ENCODE measurements around the gene PPIL6. TPM values are rescaled to one million over a fixed set of nuclear protein-coding genes. Genes with fewer than 3 reads are reported as not detected.

PPIL6 gene
- total RNA-seq, 1 donor from 2014 or later = 4.7 TPM

- Histone ChIP-seq H3K36me3 (ENCODE audit: control insufficient read depth, insufficient read depth, low read length) (peaks cover 6% of the 10 kb centered on the region), H3K4me3 (ENCODE audit: low read depth, low read length) (no peak overlapping the region), H3K27me3 (ENCODE audit: control insufficient read depth, insufficient read depth, low read length) (no peaks in the 10 kb centered on the region)
- no peak for DNase-seq (ENCODE audit: low read depth)
- no peak for TF ChIP-seq CTCF (IDR thresholded peaks at IDR 0.05; ENCODE audit: insufficient read depth, low read length, poor library complexity, severe bottlenecking)
These were observed 31.9 kb upstream of the PPIL6 start for GRCh38 chr6:109472132-109472995.

GRCh38 chr6:109471105-109471810 lies 30.8 kb upstream of the PPIL6 start:
- DNase-seq (ENCODE audit: low read depth) = no peak
- no peak for TF ChIP-seq CTCF (IDR thresholded peaks at IDR 0.05; ENCODE audit: insufficient read depth, low read length, poor library complexity, severe bottlenecking)
- no peak overlapping the region for H3K4me3 ChIP-seq (ENCODE audit: low read depth, low read length)
- H3K27me3 ChIP-seq (ENCODE audit: control insufficient read depth, insufficient read depth, low read length) = no peaks in the 10 kb centered on the region
- peaks cover 6% of the 10 kb centered on the region for H3K36me3 ChIP-seq (ENCODE audit: control insufficient read depth, insufficient read depth, low read length)

- Histone ChIP-seq H3K4me3 (ENCODE audit: low read depth, low read length) (no peak overlapping the region), H3K27me3 (ENCODE audit: control insufficient read depth, insufficient read depth, low read length) (no peaks in the 10 kb centered on the region), H3K36me3 (ENCODE audit: control insufficient read depth, insufficient read depth, low read length) (peaks cover 4% of the 10 kb centered on the region)
- TF ChIP-seq CTCF (IDR thresholded peaks at IDR 0.05; ENCODE audit: insufficient read depth, low read length, poor library complexity, severe bottlenecking) = no peak
- DNase-seq (ENCODE audit: low read depth) = no peak
These were observed 29.3 kb upstream of the PPIL6 start for GRCh38 chr6:109469591-109470189.

- Histone ChIP-seq H3K27me3 (ENCODE audit: control insufficient read depth, insufficient read depth, low read length) (no peaks in the 10 kb centered on the region), H3K36me3 (ENCODE audit: control insufficient read depth, insufficient read depth, low read length) (peaks cover 3% of the 10 kb centered on the region), H3K4me3 (ENCODE audit: low read depth, low read length) (no peak overlapping the region)
- no peak for DNase-seq (ENCODE audit: low read depth)
- TF ChIP-seq CTCF (IDR thresholded peaks at IDR 0.05; ENCODE audit: insufficient read depth, low read length, poor library complexity, severe bottlenecking) = no peak
These were observed 27.3 kb upstream of the PPIL6 start for GRCh38 chr6:109467696-109468095.

GRCh38 chr6:109466212-109466923 lies 25.9 kb upstream of the PPIL6 start:
- Histone ChIP-seq H3K36me3 (ENCODE audit: control insufficient read depth, insufficient read depth, low read length) (no peaks in the 10 kb centered on the region), H3K27me3 (ENCODE audit: control insufficient read depth, insufficient read depth, low read length) (no peaks in the 10 kb centered on the region), H3K4me3 (ENCODE audit: low read depth, low read length) (no peak overlapping the region)
- TF ChIP-seq CTCF (IDR thresholded peaks at IDR 0.05; ENCODE audit: insufficient read depth, low read length, poor library complexity, severe bottlenecking) = no peak
- DNase-seq (ENCODE audit: low read depth) = no peak
